OCI-LY3 (cell line): ENCODE results near the gene USP7.

Experiments
- CTCF ChIP-seq: fragments of 200-600, 300-600 bp; sonication (generic); IDR thresholded peaks from 2 replicates; pipeline ENCODE4 v1.5.1; 2014; ENCODE audit warnings: antibody characterized with exemption, low read length, low read depth
- EZH2phosphoT487 ChIP-seq: fragments of 200-600 bp; shearing (Covaris generic); IDR thresholded peaks from 2 replicates; pipeline ENCODE4 v1.6.1; 2018; ENCODE audit warnings: antibody characterized with exemption, mixed run types, low read depth

GRCh38 chr16:8898660-8899318 is 64.9 kb downstream of the USP7 start:
- TF ChIP-seq CTCF = no peak
- no peak for TF ChIP-seq EZH2phosphoT487
